GM19463 (cell line): ENCODE results near the gene SCYGR3.

Experiments
- ATAC-seq: cut with Tn5 transposase; IDR thresholded peaks from one replicate; pipeline ENCODE4 v1.9.1; 2021; ENCODE audit warnings: mild to moderate bottlenecking, moderate library complexity; ENCODE audit not compliant: unreplicated experiment

SCYGR3 gene

DNA sequence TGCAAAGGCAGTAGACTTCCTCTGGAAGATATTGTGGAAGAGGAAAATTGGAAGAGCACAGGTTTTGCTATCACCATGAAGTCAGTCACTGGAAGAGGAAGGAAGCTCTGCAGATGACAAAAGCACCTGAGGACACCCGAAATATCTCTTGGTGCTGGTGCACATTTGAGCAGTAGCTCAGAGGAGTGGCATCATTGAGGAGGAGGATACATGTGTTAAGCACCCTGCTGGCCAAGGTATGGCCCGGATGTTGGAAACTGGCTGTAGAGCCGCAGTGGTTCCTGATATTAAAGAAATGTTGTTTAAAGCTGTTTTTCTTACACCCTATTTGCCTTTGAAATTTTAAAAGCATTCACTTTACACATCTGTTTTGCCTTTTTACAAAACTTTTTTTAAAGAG lies 48.6 kb downstream of the SCYGR3 start:
- no peak for ATAC-seq

DNA sequence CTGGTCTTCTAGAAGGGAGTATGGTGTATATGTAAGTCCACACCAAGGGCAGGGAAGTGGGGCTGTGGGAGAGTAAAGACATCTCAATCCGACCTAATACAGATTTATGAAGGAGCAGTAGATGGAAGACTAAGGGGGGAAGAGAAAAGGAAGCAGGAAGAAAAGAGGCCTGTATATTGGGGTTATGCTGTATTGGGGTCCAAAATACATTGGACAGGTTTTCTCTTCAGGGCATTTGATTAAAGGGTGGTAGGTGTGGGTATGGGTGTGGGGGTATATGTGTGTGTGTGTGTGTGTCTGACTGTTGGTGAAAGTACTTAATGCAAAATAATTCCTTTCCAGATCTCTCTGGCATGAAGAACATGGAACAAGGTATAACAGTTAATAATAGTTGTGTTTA lies 49.6 kb downstream of the SCYGR3 start:
- no peak for ATAC-seq
